Head of caudate nucleus (tissue), 42 donors: ENCODE data around the gene IL36G.
A peak's percentile ranks its signal among the peaks of the same experiment; 100 is the strongest.

Source experiments
- DNase-seq, 42 donors: peaks; one replicate each; pipeline versions ENCODE4 v3.0.0 to v3.0.0-alpha.2; 2020 to 2021; ENCODE audit warnings: mixed read lengths in 7 of 42
- intact Hi-C: fragments of 100-400 bp; cut with DNase I; formaldehyde crosslinking; loops from one replicate; pipeline ENCODE4 v1.15.0; 2022

Gene IL36G

GRCh38 chr2:113012436-113013335 is 34.9 kb downstream of the IL36G start:
- intact Hi-C loops: no loop called here
- DNase-seq: no peak

DNA sequence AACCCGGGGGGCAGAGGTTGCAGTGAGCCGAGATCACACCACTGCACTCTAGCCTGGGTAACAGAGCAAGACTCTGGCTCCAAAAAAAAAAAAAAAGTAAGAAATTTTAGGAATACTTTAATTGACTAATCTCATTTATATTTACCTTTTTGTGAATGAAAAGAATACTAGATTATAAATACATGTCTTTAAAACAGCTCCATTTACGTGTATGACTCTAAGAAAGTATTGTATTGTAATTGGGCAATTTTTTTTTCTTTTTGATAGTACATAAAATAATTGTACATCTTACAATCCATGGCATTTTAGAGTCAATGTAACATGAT is 35.5 kb downstream of the IL36G start:
- intact Hi-C loops: no loop called here
- DNase-seq: no peak

- intact Hi-C loops: no loop called here
Measured at GRCh38 chr2:113014067-113014466, 36.3 kb downstream of the IL36G start.

GRCh38 chr2:113015042-113015441 is 37.2 kb downstream of the IL36G start:
- intact Hi-C loops: no loop called here
- no peak for DNase-seq

More at GRCh38 chr2:113014067-113014466, 36.3 kb downstream of the IL36G start:
- DNase-seq: no peak

DNA sequence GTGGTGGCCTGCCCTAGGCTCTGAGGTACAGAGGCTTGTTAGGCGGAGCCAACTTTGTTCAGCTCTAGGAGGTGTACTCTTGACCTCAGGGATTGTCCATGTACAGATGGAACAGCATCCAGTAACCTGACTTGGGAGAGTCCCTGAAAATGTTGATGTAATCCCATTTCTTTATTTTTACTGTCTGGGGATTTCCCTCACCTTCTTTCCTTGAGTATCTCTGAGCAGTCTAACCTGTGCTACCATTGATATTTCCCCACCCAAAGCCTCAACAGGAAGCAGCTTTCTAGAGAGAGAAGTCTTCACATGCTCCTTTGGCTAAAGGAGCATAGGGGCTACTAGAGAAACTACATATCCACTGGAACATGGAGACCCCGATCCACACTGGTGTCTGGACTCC is 37.8 kb downstream of the IL36G start:
- DNase-seq: no peak
- intact Hi-C loops: no loop called here

- no peak for DNase-seq
- intact Hi-C loops: no loop called here
Measured at GRCh38 chr2:113018509-113018908, 40.7 kb downstream of the IL36G start.

GRCh38 chr2:113021312-113021711 is 43.5 kb downstream of the IL36G start:
- intact Hi-C loops: no loop called here
- no peak for DNase-seq

DNA sequence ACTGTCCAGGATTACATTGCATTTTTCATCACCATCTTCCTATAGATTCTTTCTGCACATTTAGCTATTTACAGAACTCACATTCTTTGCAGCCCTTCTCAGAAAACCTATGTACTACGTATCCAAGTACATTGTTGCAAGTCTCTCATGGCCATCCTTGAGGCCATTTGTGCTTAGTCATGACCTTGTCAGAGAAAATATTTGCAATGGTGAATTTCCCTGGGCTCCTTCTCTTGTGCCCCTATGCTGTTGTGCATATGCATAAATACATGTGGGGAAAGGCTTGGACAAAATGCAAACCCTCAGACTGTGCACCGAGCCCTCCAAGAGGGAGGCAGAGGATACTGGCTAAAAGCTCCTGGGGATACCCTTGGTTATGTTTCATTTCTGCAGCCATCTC is 47.0 kb downstream of the IL36G start:
- intact Hi-C loops: no loop called here
- DNase-seq: no peak

DNA sequence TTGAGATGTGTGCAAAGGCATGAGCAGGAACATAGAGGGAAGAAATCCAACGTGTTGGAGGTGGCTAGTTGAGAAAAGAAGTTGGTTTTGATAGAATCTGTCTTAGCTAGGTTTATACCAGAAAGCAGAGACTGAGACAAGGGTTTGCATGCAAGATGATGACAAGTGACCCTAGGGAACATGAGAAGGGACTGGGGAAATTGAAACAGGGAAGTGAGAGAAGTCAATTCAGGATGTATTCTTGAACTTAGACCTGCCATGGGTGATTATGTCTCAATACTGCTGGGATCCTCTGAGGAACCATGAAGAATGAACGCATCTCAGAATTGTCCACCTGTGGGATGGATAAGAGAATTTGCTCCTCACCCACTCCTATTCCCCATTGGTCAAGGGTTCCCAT is 47.9 kb downstream of the IL36G start:
- intact Hi-C loops: no loop called here
- DNase-seq: no peak

GRCh38 chr2:113027691-113028090 is 49.9 kb downstream of the IL36G start:
- intact Hi-C loops: no loop called here
- peak in 33 of 42 donors; percentile 3 to 80 (median 38) for DNase-seq

GRCh38 chr2:113028112-113028511 is 50.3 kb downstream of the IL36G start:
- no peak for DNase-seq
- intact Hi-C loops: no loop called here

DNA sequence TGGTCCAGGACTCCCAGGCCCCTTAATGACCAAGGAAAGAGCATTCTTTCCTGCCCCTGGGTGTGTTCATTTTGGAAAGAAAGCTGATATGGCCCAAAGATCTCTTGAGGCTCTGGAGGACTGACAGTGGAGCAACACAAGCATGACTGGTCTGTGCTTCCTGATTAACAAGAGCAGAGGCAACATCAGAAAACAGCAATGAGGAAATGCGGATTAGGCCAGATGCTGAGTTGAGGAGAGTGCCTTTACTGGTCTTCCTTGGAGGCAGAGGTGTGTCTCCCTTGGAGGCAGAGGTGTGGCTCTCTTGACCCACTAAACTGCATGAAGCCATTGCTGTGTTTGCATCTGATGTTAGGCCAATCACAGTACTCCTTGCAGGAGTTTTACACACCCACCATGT is 54.9 kb downstream of the IL36G start:
- intact Hi-C loops: no loop called here
- no peak for DNase-seq

DNA sequence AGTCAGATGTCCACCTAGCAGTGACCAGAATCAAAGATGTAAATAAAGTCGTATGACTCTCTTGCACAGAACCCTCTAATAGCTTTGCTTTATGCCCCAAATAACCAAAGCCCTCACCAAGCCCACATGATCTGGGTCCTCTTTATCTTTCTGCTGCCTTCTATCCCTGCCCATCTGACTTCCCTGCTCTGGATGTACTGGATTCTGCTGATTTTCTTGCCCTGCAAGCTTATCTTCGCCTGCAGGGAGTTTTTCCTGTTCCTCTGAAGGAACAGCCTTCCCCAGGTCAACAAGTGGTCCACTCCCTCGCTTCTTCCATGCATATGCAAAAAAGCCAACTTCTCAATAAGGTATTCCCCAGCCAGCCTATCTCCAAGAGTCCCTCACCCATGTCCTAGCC is 56.2 kb downstream of the IL36G start:
- no peak for DNase-seq
- intact Hi-C loops: no loop called here
